Superior temporal gyrus (tissue), 1 donor: ENCODE measurements around the gene NRP2.

Experiments used
- DNase-seq: peaks from one replicate; pipeline ENCODE4 v3.0.0-alpha.2; 2016; ENCODE audit errors: extremely low spot score

NRP2 gene, protein sequence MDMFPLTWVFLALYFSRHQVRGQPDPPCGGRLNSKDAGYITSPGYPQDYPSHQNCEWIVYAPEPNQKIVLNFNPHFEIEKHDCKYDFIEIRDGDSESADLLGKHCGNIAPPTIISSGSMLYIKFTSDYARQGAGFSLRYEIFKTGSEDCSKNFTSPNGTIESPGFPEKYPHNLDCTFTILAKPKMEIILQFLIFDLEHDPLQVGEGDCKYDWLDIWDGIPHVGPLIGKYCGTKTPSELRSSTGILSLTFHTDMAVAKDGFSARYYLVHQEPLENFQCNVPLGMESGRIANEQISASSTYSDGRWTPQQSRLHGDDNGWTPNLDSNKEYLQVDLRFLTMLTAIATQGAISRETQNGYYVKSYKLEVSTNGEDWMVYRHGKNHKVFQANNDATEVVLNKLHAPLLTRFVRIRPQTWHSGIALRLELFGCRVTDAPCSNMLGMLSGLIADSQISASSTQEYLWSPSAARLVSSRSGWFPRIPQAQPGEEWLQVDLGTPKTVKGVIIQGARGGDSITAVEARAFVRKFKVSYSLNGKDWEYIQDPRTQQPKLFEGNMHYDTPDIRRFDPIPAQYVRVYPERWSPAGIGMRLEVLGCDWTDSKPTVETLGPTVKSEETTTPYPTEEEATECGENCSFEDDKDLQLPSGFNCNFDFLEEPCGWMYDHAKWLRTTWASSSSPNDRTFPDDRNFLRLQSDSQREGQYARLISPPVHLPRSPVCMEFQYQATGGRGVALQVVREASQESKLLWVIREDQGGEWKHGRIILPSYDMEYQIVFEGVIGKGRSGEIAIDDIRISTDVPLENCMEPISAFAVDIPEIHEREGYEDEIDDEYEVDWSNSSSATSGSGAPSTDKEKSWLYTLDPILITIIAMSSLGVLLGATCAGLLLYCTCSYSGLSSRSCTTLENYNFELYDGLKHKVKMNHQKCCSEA

GRCh38 chr2:205682239-205682970 lies at the start of gene NRP2:
TSS of gene NRP2 (plus strand) at chr2:205682501. CDS start at chr2:205683291, 790 bp downstream.
- no peak for DNase-seq

GRCh38 chr2:205633994-205634393 lies 48.3 kb upstream of the NRP2 start:
- DNase-seq: no peak

GRCh38 chr2:205636549-205637319 lies 45.6 kb upstream of the NRP2 start:
- no peak for DNase-seq

DNA sequence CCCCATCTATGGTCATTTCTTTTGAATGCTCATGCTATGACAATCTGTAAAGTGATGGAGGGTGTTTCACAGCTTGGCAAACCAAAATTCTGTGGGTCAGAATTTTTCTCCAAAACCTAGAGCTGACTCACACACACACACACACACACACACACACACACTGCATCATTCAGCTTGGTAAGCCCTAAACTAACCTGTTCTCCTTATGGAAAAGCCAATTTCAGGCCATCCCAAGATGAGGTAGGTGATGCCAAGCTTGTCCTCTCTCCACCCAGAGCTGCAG lies 45.0 kb upstream of the NRP2 start:
- no peak for DNase-seq

GRCh38 chr2:205637779-205638503 lies 44.4 kb upstream of the NRP2 start:
- no peak for DNase-seq

DNA sequence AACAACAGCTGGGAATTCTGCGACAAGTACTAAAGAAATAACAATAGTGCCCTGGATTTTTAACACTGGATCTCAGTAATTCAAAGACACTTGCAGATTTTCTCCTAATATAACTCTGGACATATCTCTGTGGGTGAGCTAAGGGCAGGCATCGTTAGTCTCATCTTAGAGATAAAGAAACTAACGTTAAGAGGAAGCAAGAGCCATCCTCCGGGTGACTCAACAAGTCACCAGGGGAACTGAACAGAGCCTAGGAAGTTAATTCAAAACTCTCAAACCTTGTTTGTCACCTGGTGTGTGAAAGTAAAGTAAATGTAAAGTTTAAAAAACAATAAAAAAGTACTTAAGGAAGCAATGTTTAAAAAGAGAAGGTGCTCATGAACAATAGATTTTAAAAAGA lies 41.6 kb upstream of the NRP2 start:
- no peak for DNase-seq

DNA sequence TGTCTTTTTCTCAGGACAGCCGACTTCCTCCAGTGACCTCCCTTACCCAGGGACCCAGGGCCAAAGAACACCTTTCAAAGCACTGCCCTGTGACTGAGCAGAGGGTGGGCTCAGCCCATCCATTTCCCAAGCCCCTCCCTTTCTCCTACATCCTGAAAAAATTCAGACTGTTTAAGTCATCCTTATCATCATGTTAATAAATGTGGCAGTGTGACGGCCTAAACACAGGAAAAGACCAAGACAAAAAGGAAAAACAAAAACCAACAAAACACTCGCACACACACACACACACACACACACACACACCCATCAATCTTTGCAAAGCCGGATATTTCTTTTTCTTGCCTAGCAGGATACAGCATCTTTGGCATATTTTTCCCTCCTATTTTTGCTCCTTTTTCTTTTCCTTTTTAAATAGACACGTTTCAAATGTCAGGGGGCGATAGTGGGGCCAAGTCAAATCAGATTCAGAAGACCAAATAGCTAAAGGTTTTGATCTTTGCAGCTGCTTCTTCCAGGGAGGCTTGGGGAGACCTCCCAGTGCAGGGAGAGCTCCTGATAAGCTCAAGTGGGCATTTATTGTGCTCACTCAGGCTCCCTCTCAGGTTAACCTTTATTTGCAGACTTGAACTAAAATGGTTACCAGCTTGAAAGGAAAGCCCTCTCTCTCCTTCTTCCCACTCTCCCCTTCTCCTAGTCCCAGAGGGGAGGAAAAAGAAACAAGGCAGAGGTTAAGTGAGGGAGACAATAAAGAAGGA lies 39.5 kb upstream of the NRP2 start:
- no peak for DNase-seq

GRCh38 chr2:205643391-205643885 lies 38.9 kb upstream of the NRP2 start:
- no peak for DNase-seq

DNA sequence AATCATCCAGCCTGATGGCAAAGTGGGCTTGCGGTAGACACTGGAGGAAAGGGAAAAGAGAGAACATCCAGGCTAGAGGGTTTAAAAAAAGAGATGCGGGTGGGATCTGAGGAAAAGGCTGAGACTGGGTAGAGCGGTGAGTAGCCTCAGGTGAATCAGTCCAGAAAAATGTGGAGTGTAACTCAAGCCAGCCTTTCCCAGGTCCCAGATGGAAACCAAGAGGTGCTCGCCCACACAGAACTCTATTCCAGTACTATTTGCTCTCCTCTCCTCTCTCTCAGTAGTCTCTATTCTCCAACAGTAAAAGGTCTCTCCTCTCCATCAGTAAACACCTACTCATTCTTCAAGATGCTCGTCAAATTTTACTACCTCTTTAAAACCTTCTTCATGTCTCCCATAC lies 38.3 kb upstream of the NRP2 start:
- no peak for DNase-seq

DNA sequence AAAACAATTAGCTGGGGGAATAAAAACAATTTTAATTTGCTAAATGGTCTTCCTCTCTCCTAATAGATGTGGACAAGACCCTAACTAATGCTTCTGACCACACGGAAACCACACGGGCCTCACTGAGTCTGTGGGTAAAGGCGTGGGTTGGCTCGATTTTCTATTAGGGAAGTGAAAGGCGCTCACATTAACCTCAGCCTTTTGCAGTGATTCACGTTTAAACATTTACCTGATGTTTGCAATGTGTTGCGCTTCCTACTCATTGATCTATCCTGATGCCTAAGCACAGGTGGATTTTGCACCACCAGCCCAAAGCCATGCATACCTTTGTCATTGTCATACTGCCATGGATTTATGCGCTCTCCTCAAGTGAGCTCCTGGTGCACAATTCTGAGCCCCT lies 35.6 kb upstream of the NRP2 start:
- DNase-seq: no peak

GRCh38 chr2:205650450-205650849 lies 31.9 kb upstream of the NRP2 start:
- DNase-seq: no peak

DNA sequence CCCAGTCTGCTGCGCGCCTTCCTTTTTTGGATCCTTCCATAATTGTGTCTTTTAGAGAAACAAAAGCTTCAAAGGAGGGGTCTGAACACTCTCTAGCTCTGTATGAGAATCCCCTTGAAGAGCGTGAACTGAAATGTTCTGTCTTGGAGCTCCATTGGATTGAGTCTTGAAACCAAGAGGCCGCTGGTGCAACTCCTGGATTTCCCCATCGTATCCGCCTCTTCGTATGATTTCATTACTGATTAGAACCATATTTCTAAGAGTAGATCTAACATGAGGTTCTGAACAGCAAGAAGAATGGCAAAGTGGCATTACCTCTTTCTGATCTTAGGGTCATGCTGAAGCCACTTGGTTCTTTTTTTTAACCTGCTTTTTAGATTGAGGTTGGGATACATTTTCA lies 31.4 kb upstream of the NRP2 start:
- no peak for DNase-seq

- DNase-seq: no peak
Measured at GRCh38 chr2:205651719-205652118, 30.6 kb upstream of the NRP2 start.

GRCh38 chr2:205654878-205655605 lies 27.3 kb upstream of the NRP2 start:
- DNase-seq: no peak

DNA sequence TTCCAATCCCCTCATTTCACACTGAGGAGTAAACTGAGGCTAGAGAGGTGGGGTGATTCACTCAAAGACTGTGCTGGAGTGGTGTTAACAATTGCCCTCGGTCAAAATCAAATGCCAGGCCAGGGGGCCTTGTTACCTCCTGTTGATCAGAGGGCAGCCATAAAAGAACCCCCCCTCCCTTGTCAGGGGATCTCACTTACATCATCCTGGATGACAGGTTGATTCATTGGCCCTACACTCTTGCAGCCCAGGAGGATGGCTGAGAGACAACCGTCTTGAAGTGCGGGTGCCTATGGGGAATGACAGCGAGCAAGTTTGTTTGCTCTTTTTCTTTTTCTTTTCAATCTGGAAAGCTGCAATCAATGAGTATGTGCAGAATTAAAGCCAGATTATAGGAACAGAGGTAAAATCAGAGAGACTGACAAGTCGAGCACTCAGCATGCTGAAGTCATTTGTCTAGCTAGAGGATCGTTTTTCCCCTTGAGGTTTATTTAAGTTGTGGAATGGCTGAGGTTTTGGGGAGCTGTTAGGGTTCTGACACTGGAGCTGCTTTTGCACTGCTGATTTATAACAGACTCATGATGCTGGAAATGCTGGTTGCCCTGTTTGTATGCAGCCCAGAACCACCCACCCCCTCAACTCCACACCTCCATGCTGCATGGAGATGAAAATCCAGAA lies 26.4 kb upstream of the NRP2 start:
- no peak for DNase-seq

- DNase-seq: no peak
Measured at GRCh38 chr2:205656461-205656860, 25.8 kb upstream of the NRP2 start.

DNA sequence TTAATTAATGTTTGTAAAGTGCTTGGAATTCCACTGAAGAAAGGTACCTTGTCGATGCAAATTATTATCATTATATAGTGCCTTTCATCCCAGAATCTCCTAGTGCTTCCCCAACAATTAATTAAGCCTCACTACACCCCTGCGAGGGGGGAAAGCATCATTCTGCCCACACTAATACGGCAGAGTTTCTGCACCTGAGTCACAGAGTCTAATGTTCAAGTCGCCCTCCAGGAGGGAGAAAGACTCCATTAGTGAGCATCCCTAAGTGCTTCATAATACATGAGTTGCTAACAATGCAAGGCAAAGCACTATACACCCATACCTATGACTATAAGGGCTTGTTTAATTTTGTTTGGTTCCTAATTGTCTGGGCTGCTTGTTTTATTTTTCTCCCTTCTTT lies 25.4 kb upstream of the NRP2 start:
- DNase-seq: no peak

- no peak for DNase-seq
Measured at GRCh38 chr2:205657579-205657978, 24.7 kb upstream of the NRP2 start.

DNA sequence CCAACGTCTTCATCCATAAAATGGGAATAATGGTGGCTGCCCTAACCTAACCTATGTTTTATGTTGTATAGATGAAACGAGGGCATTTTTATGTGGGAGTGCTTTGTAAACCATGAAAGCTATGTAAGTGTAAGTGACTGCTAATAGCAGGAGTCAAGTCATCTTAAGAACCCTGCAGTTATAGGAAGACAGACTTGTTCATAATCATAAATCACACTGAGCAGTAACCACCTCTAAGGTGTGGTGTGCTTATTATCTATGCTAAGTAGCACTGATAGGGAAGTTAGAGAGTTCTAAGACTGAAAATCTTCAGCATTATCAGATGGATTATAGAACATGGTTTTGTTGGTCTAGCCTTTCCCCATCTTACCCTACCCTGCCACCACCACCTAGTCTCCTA lies 24.2 kb upstream of the NRP2 start:
- no peak for DNase-seq
